CD14-positive monocyte (primary cell): ENCODE measurements around the gene C6orf15. TPM values are rescaled to one million over a fixed set of nuclear protein-coding genes. Genes with fewer than 3 reads are reported as not detected.

ENCODE experiments used
- DNase-seq, 3 donors: peaks; one replicate each; pipeline ENCODE4 v3.0.0-alpha.2; 2011 to 2022
- H2AFZ ChIP-seq: 2 replicates; pipeline ENCODE4 v1.6.0; 2012; ENCODE audit warnings: mild to moderate bottlenecking, low read depth, low read length, inconsistent platforms; ENCODE audit not compliant: insufficient read depth, poor library complexity, severe bottlenecking
- H3K27ac ChIP-seq, 2 donors: 1 replicate in 1 of 2; 2 replicates in 1 of 2; pipeline ENCODE4 v1.5.1; 2012 to 2013; ENCODE audit warnings: low read length in 2 of 2, control low read depth in 1 of 2, inconsistent platforms in 1 of 2, low read depth in 1 of 2, mild to moderate bottlenecking in 1 of 2
- H3K27me3 ChIP-seq, 2 donors: one replicate each; pipeline versions ENCODE4 v1.6.0 to v1.6.1; 2011 to 2013; ENCODE audit warnings: low read length in 2 of 2; ENCODE audit not compliant: control insufficient read depth in 2 of 2, insufficient read depth in 2 of 2
- H3K36me3 ChIP-seq, 2 donors: replicated peaks in 1 of 2; 1 replicate in 1 of 2; 2 replicates in 1 of 2; pipeline versions ENCODE4 v1.5.1 to v1.6.1; 2012 to 2013; ENCODE audit warnings: low read length in 2 of 2, control low read depth in 1 of 2, inconsistent platforms in 1 of 2, mild to moderate bottlenecking in 1 of 2; ENCODE audit not compliant: insufficient read depth in 2 of 2, control insufficient read depth in 1 of 2
- H3K4me1 ChIP-seq, 2 donors: 1 replicate in 1 of 2; 2 replicates in 1 of 2; pipeline versions ENCODE4 v1.5.1 to v1.6.1; 2012 to 2013; ENCODE audit warnings: low read length in 2 of 2, control low read depth in 1 of 2, inconsistent platforms in 1 of 2, mild to moderate bottlenecking in 1 of 2, moderate library complexity in 1 of 2; ENCODE audit not compliant: insufficient read depth in 2 of 2, control insufficient read depth in 1 of 2
- H3K4me2 ChIP-seq: replicated peaks from 2 replicates; pipeline ENCODE3; 2012; ENCODE audit warnings: low read length, moderate library complexity, mild to moderate bottlenecking; ENCODE audit not compliant: poor library complexity, severe bottlenecking; ENCODE audit errors: extremely low read depth
- H3K4me3 ChIP-seq, 3 experiments: fragments of 200-600 bp in 1 of 3; sonication (generic) in 1 of 3; replicated peaks in 1 of 3; 1 replicate in 2 of 3; 2 replicates in 1 of 3; pipeline ENCODE4 v1.5.1; 2011 to 2013; ENCODE audit warnings: low read length in 3 of 3, mild to moderate bottlenecking in 3 of 3, control low read depth in 2 of 3, low read depth in 2 of 3, inconsistent platforms in 1 of 3, moderate library complexity in 1 of 3
- H3K79me2 ChIP-seq: 2 replicates; pipeline ENCODE4 v1.6.0; 2012; ENCODE audit warnings: mild to moderate bottlenecking, control low read depth, inconsistent platforms, low read length, moderate library complexity; ENCODE audit not compliant: insufficient read depth
- H3K9ac ChIP-seq: 2 replicates; pipeline ENCODE4 v1.6.0; 2017; ENCODE audit warnings: low read length, mild to moderate bottlenecking; ENCODE audit not compliant: insufficient read depth, poor library complexity, severe bottlenecking
- H3K9me3 ChIP-seq, 2 donors: replicated peaks in 1 of 2; 1 replicate in 1 of 2; 2 replicates in 1 of 2; pipeline versions ENCODE4 v1.5.1 to v1.6.1; 2012 to 2013; ENCODE audit warnings: low read length in 2 of 2, control low read depth in 1 of 2; ENCODE audit not compliant: control insufficient read depth in 1 of 2, insufficient read depth in 1 of 2
- H4K20me1 ChIP-seq: 2 replicates; pipeline ENCODE4 v1.6.0; 2012; ENCODE audit warnings: mild to moderate bottlenecking, low read length, control low read depth, moderate library complexity; ENCODE audit not compliant: insufficient read depth
- H3K27ac Mint-ChIP-seq, 7 donors: one replicate each; pipeline ENCODE4 v1.8.0; 2020; ENCODE audit warnings: mild to moderate bottlenecking in 7 of 7, mixed read lengths in 7 of 7, moderate library complexity in 6 of 7, inconsistent platforms in 2 of 7
- H3K27me3 Mint-ChIP-seq, 3 donors: one replicate each; pipeline ENCODE4 v1.8.0; 2021 to 2022; ENCODE audit warnings: low read depth in 3 of 3, mild to moderate bottlenecking in 3 of 3, mixed read lengths in 3 of 3, moderate library complexity in 3 of 3, inconsistent platforms in 1 of 3
- H3K36me3 Mint-ChIP-seq, 2 donors: one replicate each; pipeline ENCODE4 v1.8.0; 2020; ENCODE audit warnings: mixed read lengths in 2 of 2, inconsistent platforms in 1 of 2, mild to moderate bottlenecking in 1 of 2
- H3K4me1 Mint-ChIP-seq: one replicate; pipeline ENCODE4 v1.8.0; 2020; ENCODE audit warnings: mild to moderate bottlenecking, mixed read lengths
- H3K4me3 Mint-ChIP-seq, 2 donors: one replicate each; pipeline ENCODE4 v1.8.0; 2020; ENCODE audit warnings: mild to moderate bottlenecking in 2 of 2, mixed read lengths in 2 of 2, moderate library complexity in 1 of 2
- H3K9me3 Mint-ChIP-seq, 7 donors: one replicate each; pipeline ENCODE4 v1.8.0; 2020 to 2022; ENCODE audit warnings: mixed read lengths in 7 of 7, mild to moderate bottlenecking in 6 of 7, moderate library complexity in 6 of 7, inconsistent platforms in 2 of 7
- CTCF ChIP-seq: fragments of 200-600 bp; IDR thresholded peaks from one replicate; pipeline ENCODE4 v1.8.0; 2022; ENCODE audit warnings: antibody characterized with exemption, mild to moderate bottlenecking
- WGBS: methylation state at CpG from one replicate; pipeline ENCODE4 v1.1.5; 2013; ENCODE audit warnings: missing lambda C conversion rate; ENCODE audit not compliant: insufficient coverage; 5-methylcytosine and 5-hydroxymethylcytosine counted together
- intact Hi-C, 2 donors: fragments of 100-400 bp; cut with micrococcal nuclease; formaldehyde crosslinking; loops; one replicate each; pipeline versions ENCODE4 v1.15.0 to v1.15.1; 2023
- polyA plus RNA-seq, 3 donors: library from polyadenylated mRNA; depleted of rRNA in 1 of 3; unstranded in 2 of 3; stranded (reverse) in 1 of 3; fragments of 300-500 nt in 2 of 3; fragments of >200 nt in 1 of 3; fragmentation: Illumina TruSeq in 2 of 3; gene quantifications; 1 replicate in 2 of 3; 2 replicates in 1 of 3; pipeline ENCODE4 v1.2.3, GENCODE V29; 2012 to 2021

The C6orf15 gene
- polyA plus RNA-seq, 3 donors = not detected

DNA sequence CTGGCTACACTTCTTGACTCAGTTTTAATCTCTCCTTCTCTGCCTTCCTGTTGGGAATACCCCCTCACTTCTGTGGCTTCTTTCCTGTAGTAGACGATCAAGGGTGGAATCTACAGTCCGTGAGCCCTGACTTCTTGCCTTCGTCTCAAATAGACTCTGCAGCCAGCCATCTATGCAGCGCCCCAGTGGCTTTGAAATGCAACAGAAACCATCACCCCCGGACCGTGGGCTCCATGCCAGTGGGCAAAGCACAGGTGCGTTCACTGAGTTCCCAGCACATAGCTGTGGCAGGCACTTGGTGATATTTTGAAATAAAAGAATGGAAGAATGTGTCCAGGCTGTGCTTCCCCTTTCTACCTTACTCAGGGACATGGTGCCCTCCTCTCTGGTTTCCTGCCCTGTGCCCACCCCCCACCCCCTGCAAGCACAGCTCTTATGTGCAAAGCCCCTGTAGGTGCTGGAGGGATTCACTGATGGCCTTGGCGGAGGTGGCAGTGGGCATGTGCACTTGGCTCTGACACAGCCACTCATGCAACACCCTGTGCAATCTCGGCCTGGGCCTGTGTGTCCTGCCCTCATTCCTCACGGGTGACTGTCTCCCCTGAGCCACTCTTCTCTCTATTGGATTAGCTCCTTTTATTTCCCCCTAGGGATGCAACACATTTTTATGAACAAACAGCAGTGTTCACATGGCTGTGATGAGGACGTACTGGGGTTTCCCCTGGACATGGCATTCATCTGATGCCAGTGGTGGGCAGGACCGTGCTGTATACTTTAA is 13.4 kb upstream of the C6orf15 start:
- intact Hi-C loops = no loop called here
- H3K27me3 Mint-ChIP-seq = peaks cover 4 to 10% (median 7%) of the 10 kb centered on the region in 3 donors
- H3K4me3 ChIP-seq = no peak overlapping the region
- no peak overlapping the region for H3K4me3 Mint-ChIP-seq
- H3K27me3 ChIP-seq = no peaks in the 10 kb centered on the region
- no peak for DNase-seq
- no peaks in the 10 kb centered on the region for H3K79me2 ChIP-seq
- H2AFZ ChIP-seq = no peak overlapping the region
- H3K4me1 ChIP-seq = no peaks in the 10 kb centered on the region
- H3K9me3 ChIP-seq = no peaks in the 10 kb centered on the region
- H3K36me3 Mint-ChIP-seq = no peaks in the 10 kb centered on the region
- H3K9me3 Mint-ChIP-seq = peaks cover 0 to 2% (median 0%) of the 10 kb centered on the region in 7 donors
- H3K36me3 ChIP-seq = no peaks in the 10 kb centered on the region
- TF ChIP-seq CTCF = no peak
- no peak overlapping the region for H3K27ac ChIP-seq
- 65% methylated on average over 10 of the region's 12 CpGs for WGBS
- no peaks in the 10 kb centered on the region for H4K20me1 ChIP-seq
- no peak overlapping the region for H3K9ac ChIP-seq
- no peak overlapping the region for H3K27ac Mint-ChIP-seq
- H3K4me2 ChIP-seq = no peak overlapping the region
- H3K4me1 Mint-ChIP-seq = peaks cover 8% of the 10 kb centered on the region

DNA sequence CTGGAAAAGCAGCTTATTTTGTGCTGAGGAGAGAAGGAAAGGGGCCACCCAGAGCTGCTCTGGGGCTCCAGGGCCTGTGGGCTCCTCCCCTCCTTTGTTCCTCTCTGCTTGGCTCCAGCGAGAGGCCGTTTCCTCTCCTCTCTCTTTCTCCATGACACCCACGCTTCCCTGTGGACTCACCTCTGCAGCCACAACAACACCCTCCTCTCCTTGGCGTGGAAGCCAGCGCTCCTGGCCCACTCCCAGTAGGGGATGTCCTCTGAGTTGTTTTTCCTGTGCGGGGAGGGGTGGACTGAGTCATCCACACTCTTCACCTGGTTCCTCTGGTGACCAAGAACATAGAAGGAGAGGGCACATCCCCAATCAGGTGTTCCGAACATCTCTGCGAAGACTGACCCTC is 12.8 kb upstream of the C6orf15 start:
- no peak for DNase-seq
- no peaks in the 10 kb centered on the region for H4K20me1 ChIP-seq
- no peaks in the 10 kb centered on the region for H3K36me3 Mint-ChIP-seq
- H3K4me1 Mint-ChIP-seq = peaks cover 8% of the 10 kb centered on the region
- no peak overlapping the region for H3K4me3 Mint-ChIP-seq
- WGBS = 51% methylated on average over 4 of the region's 8 CpGs
- no peak for TF ChIP-seq CTCF
- H3K4me3 ChIP-seq = no peak overlapping the region
- H3K27ac ChIP-seq = no peak overlapping the region
- no peaks in the 10 kb centered on the region for H3K27me3 ChIP-seq
- H3K9me3 ChIP-seq = no peaks in the 10 kb centered on the region
- intact Hi-C loops = no loop called here
- H3K9ac ChIP-seq = no peak overlapping the region
- no peak overlapping the region for H2AFZ ChIP-seq
- H3K79me2 ChIP-seq = no peaks in the 10 kb centered on the region
- peaks cover 4 to 10% (median 7%) of the 10 kb centered on the region in 3 donors for H3K27me3 Mint-ChIP-seq
- peaks cover 0 to 2% (median 0%) of the 10 kb centered on the region in 7 donors for H3K9me3 Mint-ChIP-seq
- no peaks in the 10 kb centered on the region for H3K4me1 ChIP-seq
- H3K36me3 ChIP-seq = no peaks in the 10 kb centered on the region
- no peak overlapping the region for H3K4me2 ChIP-seq
- no peak overlapping the region for H3K27ac Mint-ChIP-seq
